HG03103 (cell line): ENCODE measurements around the gene EZH2.

ENCODE experiments used
- ATAC-seq: cut with Tn5 transposase; IDR thresholded peaks from one replicate; pipeline ENCODE4 v1.9.1; 2021; ENCODE audit warnings: low read depth; ENCODE audit not compliant: unreplicated experiment

The EZH2 gene

GRCh38 chr7:148862481-148862880 is 21.6 kb downstream of the EZH2 start:
- ATAC-seq: no peak

- ATAC-seq: no peak
Measured at GRCh38 chr7:148858489-148858888, 25.6 kb downstream of the EZH2 start.

GRCh38 chr7:148856891-148857290 is 27.2 kb downstream of the EZH2 start:
- ATAC-seq: no peak

GRCh38 chr7:148856578-148856881 is 27.6 kb downstream of the EZH2 start:
- no peak for ATAC-seq

- no peak for ATAC-seq
Measured at GRCh38 chr7:148854983-148855382, 29.1 kb downstream of the EZH2 start.

GRCh38 chr7:148852272-148852671 is 31.8 kb downstream of the EZH2 start:
- no peak for ATAC-seq

- ATAC-seq: no peak
Measured at GRCh38 chr7:148850564-148850963, 33.5 kb downstream of the EZH2 start.

- ATAC-seq: no peak
Measured at GRCh38 chr7:148849393-148850098, 34.5 kb downstream of the EZH2 start.

- ATAC-seq: no peak
Measured at GRCh38 chr7:148847815-148848734, 36.0 kb downstream of the EZH2 start.

- ATAC-seq: no peak
Measured at GRCh38 chr7:148838905-148839304, 45.2 kb downstream of the EZH2 start.

- ATAC-seq: no peak
Measured at GRCh38 chr7:148835854-148836253, 48.2 kb downstream of the EZH2 start.

- no peak for ATAC-seq
Measured at GRCh38 chr7:148834605-148835004, 49.5 kb downstream of the EZH2 start.

- no peak for ATAC-seq
Measured at GRCh38 chr7:148831782-148832181, 52.3 kb downstream of the EZH2 start.

GRCh38 chr7:148830897-148831692 is 53.0 kb downstream of the EZH2 start:
- no peak for ATAC-seq

- ATAC-seq: no peak
Measured at GRCh38 chr7:148828965-148829364, 55.1 kb downstream of the EZH2 start.

GRCh38 chr7:148825338-148825737 is 58.8 kb downstream of the EZH2 start:
- ATAC-seq: no peak

GRCh38 chr7:148824864-148825263 is 59.2 kb downstream of the EZH2 start:
- ATAC-seq: no peak

GRCh38 chr7:148821422-148821821 is 62.7 kb downstream of the EZH2 start:
- no peak for ATAC-seq

GRCh38 chr7:148819697-148820360 is 64.3 kb downstream of the EZH2 start:
- ATAC-seq: no peak

GRCh38 chr7:148815612-148816011 is 68.5 kb downstream of the EZH2 start:
- ATAC-seq: no peak
